ENCODE results near the gene CBX8. TPM values are rescaled to one million over a fixed set of nuclear protein-coding genes. Genes with fewer than 3 reads are reported as not detected.

The CBX8 gene
- total RNA-seq, 1 experiment from 2014 or later = 3.8 TPM

- no peak for DNase-seq (ENCODE audit: low read depth)
These were observed 22.8 kb upstream of the CBX8 start for GRCh38 chr17:79819534-79820276.

DNA sequence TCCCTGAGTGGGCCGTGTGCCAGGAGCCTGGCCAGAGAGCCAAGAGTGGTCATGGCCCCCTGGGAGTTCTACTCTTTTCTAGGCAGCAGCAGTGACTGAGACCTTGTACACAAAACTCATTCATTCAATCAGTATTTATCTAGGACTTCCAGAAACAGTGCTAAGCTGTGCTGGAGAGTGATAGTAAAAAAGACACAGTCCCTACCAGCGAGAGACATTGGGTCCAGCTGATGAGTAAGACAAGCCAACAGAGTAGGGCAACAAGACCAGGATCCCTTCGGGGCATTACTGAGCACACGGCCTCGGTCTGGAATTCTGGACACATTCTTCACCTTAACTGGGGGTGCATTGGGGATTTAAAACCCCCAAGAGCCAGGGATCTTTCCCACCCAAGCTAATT lies 22.2 kb upstream of the CBX8 start:
- DNase-seq (ENCODE audit: low read depth) = no peak

- no peak for DNase-seq (ENCODE audit: low read depth)
These were observed 21.3 kb upstream of the CBX8 start for GRCh38 chr17:79818026-79818758.

DNA sequence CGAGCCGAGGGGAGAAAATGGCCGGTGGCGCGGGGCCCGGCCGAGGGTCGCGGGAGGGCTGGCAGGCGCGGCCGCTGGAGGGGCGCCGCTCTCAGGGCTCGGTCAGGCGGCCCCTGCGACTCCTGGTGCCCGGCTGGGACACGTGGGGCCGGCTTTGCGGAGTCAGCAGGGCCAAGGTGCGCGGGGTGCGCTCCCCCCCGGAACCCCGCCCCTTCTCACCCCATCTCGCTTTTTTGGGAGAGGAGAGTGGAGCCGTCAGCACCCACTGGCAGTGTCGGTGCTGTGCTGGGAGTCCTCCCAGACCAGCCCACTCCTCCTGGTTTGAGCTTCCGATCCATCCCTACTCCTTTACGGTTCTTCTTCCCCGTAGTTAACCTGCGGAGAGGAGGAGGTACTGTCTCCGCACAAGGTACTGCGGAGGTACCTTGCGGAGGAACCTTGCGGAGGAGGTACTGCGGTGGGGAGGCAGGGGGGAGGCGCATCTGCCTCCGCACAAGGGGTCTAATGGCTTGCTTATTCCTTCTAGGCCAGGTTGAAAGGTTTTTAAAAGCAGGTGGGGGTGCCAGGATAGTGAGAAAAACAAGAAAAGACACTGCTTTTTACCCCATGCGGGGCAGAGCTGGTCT lies 19.1 kb upstream of the CBX8 start:
- DNase-seq (ENCODE audit: low read depth) = no peak

DNA sequence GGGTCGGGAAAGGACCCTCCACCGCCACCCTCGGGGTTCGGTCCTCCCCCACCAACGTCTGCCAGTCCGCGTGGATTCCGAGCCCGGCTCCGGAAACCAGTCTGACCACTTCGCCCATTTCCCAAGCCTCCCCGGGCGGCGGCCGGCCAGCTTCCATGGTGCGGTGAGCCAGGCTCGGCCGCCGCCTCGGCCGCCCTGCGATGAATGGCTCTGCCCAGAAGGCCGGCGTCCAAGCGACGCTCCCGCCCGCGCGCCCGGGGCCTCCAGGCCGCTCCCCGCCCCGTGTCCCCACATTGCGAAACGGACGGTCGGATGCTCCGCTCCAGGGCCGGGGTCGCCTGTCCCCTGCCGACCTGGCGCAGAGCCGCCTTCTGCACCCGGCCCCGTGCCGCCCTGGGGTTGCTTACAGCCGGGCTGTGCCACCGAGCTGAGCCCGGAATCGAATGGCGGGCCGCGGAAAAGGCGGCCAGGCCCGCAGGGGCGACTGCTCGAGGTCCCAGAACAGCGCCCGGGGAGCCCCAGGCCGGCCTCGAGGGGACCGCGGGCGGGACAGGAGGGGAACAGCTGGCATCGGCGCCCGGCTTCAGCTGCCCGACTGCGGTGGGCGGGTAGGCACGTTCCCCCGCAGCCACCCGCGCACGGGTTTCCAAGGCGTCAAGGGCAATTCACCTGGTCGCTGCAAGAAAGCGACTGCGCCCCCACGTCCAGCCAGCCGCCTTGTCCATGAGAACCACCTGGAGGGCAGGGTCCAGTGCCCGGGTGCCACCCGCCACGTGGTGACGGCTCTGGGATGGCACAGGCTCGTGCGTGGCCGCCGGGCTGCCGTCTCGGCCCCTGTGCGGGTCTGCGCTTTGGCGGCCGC lies 18.3 kb upstream of the CBX8 start:
- DNase-seq (ENCODE audit: low read depth) = no peak

DNA sequence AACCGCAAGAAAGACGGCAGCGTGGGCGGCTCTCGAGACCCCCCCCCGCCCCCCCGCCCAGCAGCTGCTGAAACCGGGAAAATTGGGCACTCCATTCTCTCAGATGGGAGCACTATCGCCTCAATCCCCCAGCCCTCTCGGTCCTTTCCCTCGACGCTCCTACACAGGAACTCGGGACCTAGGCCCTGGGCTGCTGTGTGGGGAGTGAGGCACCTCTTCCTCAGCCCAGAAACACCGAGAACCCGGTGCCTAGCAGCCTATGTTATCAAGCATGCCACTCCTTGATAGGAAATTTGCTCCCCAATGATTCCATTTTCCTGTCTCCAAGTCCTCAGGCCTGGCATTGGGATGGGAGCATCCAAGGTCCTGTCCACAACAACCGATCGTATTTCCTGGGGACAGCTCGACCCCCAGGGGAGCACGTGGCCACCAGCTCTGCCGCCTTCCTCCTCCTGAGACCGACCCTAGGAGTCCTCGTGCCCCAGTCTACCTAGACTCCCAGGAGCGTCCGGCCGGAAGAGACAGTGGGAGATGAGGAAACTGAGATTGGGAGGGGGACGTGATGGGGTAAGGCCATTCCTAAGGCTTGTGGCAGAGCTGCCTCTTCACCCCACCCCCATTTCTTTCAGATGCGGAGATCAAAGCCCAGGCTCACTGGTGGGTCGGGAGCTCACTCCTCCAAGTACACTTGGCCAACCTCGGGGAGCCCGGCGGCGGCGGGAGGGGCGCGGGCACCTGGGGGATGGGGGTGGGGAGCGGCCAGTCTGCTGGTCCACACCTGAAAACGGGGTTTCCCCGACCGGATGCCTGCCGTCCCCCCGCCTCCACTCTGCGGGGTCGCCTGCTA lies 17.5 kb upstream of the CBX8 start:
- DNase-seq (ENCODE audit: low read depth) = no peak

- no peak for DNase-seq (ENCODE audit: low read depth)
These were observed 16.6 kb upstream of the CBX8 start for GRCh38 chr17:79813297-79814126.

DNA sequence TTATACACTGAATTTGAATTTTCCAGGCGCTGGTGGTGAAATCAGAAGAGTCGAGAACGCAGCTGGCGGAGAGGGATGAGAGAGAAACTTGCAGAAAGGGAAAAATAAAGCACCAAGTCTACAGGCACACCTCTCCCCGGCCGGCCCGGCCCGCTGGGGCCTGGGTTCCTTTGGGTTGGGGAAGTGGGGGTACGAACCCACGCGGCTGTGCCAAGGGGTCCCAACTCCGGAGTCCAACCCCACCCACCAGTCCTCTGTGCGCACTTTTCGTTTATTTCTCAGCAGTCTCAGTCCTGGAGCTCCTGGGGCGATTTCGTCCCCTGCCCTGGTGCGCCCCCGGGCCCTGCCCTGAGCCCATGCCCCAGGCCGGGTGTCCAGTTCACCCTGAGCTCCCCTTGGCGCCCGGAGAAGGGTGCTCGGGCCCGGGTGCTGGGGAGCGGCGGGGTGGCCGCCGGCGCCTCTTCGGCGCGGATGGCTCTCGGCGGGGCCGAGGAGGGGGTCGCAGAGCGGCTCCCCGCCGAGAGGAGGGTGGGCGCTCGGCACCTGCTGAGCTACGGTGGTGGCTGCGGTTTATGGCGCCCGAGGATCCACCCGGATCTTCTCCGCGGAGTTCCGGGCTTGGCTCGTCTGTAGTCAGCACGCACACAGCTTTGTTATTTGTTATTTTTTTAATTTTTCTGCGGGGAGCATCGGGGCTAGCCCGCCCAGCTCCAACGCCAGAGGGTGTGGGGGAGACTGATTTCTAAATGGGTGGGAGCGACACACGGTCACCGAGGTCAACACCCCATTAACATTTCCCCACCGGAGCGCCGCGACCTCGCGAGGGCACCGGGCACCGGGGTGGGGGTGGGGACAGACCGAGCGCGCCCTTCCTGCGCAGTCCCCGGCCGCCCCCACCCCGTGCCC lies 15.7 kb upstream of the CBX8 start:
- DNase-seq (ENCODE audit: low read depth) = no peak

GRCh38 chr17:79811868-79812352 lies 15.0 kb upstream of the CBX8 start:
- no peak for DNase-seq (ENCODE audit: low read depth)

DNA sequence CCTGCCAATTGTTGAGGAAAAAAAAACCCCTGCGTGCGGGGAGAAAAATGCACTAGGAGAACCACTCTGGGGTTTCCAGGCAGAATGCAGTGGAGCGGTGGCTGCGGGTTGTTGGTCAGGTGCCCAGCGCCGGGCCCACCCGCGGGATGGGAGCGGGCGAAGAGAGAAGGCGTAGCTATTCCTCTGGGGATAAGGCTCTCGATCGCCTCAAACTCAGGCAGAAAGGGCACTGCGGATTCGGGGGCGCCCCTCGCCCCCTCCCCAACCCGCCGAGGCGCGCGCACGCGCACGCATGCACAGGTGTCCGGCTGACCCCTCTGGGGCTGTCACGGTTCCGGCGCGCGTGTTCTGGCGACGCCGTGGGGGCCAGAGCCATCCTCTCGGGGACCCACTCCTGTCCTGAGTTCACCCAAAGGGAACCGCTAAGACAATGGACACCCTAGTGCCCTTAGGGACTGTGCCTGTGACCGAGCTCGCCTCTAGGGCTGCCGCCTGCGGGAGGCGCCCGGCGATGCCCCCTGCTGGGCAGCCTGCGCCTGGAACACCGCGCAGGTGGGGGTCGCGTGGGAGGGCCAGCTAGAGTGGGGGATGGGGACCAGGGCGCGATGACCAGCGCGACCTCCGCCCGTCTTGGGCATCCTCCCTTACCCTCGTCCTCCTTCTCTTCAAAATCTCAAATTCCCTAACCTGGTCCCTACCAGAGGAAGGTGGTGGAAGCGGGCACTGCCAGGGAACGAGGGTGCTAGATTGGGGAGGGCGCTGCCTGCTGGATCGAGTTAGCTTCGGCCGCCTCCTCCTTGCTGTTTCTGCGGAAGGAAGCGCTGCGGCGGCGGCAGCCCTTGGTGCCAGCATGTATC lies 14.4 kb upstream of the CBX8 start:
- peak; percentile 52 for DNase-seq (ENCODE audit: low read depth)

DNA sequence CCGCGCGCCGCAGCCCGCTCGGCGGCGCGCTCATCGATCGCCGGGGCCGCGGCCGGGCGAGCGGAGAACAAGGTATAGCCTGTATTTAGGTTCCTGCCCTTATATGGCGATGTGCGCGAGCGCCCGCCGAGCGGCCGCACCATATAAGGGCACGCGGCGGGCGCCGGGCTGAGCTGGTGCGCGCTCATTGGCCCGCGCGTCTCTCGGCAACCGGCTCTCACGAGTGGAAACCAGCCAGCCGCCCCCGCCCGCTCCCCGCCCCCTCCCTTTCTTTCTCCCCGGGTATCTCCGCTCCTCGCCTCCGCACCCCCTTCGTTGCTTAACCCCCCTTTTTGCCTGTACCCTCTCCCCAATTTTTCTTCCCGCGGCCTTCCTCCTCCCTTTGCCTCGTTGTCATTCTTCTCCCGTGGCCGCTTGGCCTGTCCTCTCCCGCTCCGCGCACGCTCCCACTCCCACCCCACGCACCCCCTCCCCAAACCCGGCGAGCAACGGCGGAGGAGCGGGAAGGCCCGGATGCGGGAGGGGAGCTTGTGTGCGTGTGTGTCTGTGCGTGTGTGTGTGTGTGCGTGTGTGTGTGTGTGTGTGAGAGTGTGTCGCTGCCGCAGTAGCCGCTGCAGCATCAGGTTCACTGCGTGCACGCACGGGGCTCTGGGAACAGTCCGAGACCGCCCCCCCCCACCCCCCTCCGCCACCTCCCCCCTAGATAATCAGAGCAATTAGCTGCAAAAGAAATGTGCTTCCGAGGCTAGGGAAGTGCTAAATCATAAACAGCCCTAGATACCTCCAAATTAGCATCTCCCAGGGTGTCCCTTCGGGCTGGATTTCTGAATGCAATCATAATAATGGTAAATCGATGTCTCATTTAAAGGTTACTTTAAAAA lies 13.5 kb upstream of the CBX8 start:
- peak; percentile 82 for DNase-seq (ENCODE audit: low read depth)

- DNase-seq (ENCODE audit: low read depth) = no peak
These were observed 12.8 kb upstream of the CBX8 start for GRCh38 chr17:79809530-79810129.

DNA sequence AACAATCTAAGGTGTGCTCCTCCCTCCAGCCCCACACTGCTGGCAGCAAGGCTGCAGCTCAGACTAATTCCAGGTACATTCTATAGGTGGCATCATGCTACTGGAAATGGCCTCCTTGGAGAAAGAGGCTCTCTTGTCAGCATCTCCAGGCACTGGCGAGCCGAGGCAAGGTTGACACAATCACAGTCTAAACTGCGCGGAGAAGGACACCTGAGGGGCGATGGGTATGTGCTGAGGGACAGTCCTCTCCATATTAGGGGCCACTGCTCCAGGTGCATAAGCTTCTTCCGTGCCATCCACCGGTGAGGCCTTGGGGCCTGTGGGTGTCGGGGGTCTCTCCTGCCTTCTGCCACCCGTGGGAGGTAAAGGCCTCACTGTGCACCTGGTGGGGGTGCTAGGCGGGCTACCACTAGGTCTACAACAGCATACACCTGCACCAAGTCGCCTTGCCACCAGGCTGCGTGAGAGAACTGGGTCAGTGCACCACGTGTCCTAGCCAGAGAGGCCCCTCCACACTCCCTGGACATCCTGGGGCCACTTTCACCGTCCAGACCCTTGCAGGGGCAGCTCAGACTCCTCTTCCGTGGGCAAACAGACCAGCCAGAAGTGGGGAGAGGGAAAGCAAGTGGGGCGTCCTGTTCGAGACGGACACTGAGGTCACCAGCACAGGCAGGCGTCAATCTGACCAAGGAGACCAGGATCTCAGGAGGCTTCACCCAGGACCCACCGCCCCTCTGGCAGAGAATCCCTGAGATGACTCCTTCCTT lies 12.1 kb upstream of the CBX8 start:
- DNase-seq (ENCODE audit: low read depth) = no peak

DNA sequence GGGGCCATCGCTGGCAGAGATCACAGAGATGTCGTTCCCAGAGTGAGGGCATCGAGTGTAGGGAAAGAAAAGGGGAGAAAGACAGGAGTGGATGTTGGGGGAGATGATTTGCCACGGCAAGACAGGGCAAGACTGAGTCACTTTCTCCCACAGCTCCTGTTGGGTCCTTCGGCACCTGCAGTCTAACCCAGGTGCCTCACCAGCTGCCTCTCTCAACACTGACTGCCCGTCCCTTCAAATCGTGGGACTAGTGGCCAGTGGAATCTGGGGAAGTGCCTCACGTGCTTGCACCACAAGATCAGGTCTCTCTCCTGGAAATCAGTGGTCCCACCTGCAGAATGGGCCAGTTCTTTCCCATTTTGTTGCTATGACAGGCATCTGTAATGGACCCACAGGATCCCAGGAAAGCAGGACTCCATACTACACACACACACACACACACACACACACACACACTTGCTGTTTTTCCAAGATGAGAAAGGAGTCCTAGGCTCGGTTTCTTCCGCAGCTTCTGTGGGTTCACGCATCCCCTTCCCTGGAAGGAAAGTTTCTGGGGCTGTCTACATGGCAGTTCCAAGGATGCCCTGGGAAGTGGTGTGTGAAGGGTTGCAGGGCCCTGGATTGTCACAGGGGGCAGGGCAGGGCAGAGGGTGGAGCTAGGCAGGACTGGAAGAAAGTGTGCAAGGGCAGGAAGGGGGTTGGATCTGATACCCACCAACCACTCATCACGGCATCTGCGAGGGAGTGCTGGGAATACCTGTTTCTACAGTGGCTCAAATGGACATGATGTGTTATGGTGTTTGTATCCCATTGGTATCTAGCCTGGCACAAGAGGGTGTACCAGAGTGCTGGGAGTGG lies 10.2 kb upstream of the CBX8 start:
- no peak for DNase-seq (ENCODE audit: low read depth)

DNA sequence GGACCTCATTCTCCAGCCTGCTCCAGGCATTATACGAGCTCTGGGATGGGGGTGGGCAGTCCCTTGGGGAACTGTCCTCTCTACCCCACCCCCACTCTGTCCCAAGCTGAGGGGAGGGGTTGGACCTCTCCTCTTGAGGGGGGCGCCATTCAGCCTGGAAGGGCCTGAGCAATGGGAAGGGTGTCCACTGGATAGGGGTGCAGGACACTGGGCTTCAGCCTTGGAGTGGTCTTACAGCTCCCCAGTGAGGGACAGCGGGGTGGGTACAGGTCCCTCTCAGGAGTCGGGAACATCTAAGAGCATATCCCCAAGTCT lies 9.5 kb upstream of the CBX8 start:
- DNase-seq (ENCODE audit: low read depth) = no peak
